HPDE6-E6E7 (cell line): Measurements from ENCODE around the gene ZNF892.
"Not testable (repeated sequence)": the region's sequence is repeated elsewhere in the genome, so short reads cannot be mapped to it uniquely, and the experiment has no call there.

Source experiments
- DNase-seq: peaks from one replicate; pipeline ENCODE4 v3.0.0; 2011; ENCODE audit warnings: missing footprints; ENCODE audit errors: extremely low spot score

Gene ZNF892

GRCh38 chr2:95207111-95207961, at the start of gene ZNF892:
ZNF892 (plus strand) TSS chr2:95207521; CDS start chr2:95207816, 295 bp downstream.
- DNase-seq: peak; percentile 98

DNA sequence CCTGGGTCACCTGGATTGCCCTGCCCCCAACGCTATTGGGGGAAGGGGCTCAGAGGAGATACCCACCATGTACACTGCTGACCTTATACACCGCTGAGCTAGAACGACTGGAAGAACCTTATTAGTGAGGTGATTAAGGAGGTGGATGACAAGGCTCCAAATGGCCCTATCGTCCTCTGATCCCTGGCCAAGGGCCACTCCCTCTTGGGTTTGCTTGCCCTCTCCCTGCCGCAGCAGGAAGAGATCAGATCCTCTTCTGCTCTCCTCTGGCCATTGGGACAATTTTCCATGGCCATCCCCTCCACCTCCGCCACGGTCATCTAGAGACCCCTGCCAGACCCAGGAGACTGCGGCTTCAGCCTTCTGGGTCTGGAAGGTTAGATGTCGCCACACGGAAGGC, 48.9 kb upstream of the ZNF892 start:
- DNase-seq: no peak

GRCh38 chr2:95158891-95159619, 48.3 kb upstream of the ZNF892 start:
- peak; percentile 21 for DNase-seq

- DNase-seq: peak; percentile 63
Measured at GRCh38 chr2:95159690-95160449, 47.5 kb upstream of the ZNF892 start, which contains the start of gene ZNF514. ZNF514 (minus strand) TSS chr2:95159848; CDS start chr2:95153253, 6,595 bp downstream.

DNA sequence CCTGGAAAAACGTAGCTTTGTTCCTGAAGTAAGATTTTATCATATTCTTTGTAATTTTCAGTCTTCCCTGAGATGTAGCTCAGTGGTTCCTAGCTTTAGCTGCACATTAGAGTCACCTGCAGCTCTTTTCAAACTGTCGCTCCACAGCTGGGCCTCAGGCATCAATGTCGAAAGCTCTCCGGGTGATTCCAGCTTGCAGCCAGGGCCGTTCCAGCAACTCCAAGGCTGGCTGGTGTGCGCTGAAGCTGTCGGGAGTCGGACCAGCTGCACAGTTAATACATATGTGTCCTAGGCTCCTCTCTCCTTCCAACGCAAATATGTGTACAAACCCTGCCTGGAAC, 42.3 kb upstream of the ZNF892 start:
- peak; percentile 25 for DNase-seq

DNA sequence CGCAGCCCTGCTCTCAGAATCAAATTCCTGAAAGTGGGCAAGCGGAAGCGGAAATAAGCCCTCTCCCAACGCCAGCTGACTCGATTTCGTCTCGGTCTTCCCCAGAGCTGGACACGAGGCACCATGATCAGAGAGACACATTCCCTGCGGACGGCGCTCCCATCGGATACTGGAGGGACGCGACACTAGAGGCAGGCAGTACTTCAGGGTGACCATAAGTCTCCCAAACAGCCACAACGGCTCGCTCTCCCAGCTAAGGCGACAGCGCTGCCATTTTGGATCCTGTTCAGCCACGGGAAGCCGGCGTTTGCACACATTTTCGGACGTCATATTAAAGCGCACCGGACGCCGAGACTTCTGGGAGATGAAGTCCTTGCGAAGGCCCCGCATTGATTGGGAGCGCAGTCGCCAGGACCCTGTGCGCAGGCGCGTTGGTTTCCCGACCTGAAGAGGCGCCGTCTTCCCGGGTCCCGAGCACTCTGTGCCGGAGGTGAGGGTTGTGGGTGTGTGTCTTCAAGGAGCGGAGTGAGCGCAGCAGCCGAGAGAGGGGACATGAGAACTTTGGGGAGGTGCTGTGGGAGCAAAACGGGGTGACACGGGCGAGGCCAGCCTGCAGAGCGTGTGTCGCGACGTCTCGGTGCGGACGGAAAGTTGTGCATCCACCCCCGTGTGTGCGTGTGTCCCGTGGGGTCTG, 41.8 kb upstream of the ZNF892 start, which contains the start of gene ZNF2:
Gene ZNF2 (plus strand): TSS at position 439 of the 694 bp plus-strand sequence. CDS start 10,418 bp downstream, outside the sequence.
- DNase-seq: peak; percentile 99

- DNase-seq: no peak
Measured at GRCh38 chr2:95166065-95166763, 41.1 kb upstream of the ZNF892 start.

DNA sequence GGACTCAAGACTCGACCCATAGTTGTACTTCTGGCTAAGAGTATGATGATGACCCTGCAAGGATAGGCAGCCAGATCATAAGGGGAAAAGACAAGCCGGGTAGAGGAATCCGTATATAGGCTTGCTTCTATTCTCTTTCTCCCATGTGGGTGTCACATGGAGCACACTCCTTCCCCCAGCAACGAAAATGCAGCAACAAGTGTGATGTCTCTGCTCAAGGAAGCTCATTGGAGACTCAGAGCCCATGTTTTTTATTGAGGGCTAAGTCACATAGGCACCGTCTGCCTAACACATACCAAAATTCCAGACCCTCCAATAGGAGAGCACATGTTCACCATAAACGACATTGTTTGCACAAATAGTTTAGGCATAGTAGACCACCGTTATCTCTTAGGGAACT, 35.4 kb upstream of the ZNF892 start:
- DNase-seq: no peak

GRCh38 chr2:95174031-95174542, 33.2 kb upstream of the ZNF892 start:
- no peak for DNase-seq

GRCh38 chr2:95179451-95179850, 27.9 kb upstream of the ZNF892 start:
- DNase-seq: no peak

- DNase-seq: no peak
Measured at GRCh38 chr2:95181774-95182173, 25.5 kb upstream of the ZNF892 start.

DNA sequence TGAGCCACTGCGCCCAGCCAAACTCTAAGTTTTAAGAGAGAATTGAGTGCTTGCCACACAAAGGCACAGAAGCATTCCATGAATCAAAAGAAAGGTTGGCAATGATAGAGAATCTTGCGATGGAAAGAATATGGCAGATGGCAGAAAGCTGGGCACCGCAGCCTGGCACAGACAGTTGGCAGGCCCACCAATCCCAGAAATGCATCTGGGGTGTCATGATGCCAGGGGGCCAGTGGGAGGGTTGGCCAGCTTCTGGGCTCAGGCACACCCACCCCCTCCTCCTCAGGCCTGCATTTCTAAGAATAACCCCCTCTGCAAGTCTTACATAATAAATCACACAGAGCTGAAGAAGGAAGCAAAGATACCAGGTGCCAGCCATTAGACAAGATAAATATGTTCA, 22.1 kb upstream of the ZNF892 start:
- DNase-seq: no peak

DNA sequence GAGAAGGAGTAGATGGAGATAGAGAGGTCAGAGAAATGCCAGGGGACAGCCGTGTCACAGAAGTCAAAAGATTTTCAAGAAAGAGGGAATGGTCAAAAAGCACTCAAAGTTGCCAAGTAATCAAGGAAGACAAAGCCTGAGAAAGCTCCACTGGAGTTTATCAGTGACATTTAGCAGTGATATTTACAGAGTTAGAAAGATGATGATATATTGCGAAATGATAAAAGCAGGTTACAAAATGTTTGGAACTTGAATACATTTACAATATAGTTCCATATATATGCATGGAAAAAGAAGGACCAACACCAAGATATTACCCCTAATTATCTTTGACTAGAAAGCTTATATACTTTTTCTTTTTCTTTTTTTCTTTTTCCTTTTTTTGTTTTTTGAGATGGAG, 21.3 kb upstream of the ZNF892 start:
- DNase-seq: no peak

GRCh38 chr2:95192956-95193355, 14.4 kb upstream of the ZNF892 start:
- not testable (repeated sequence) for DNase-seq

GRCh38 chr2:95203911-95204310, 3.4 kb upstream of the ZNF892 start:
- no peak for DNase-seq

- no peak for DNase-seq
Measured at GRCh38 chr2:95204396-95204795, 2.9 kb upstream of the ZNF892 start.

DNA sequence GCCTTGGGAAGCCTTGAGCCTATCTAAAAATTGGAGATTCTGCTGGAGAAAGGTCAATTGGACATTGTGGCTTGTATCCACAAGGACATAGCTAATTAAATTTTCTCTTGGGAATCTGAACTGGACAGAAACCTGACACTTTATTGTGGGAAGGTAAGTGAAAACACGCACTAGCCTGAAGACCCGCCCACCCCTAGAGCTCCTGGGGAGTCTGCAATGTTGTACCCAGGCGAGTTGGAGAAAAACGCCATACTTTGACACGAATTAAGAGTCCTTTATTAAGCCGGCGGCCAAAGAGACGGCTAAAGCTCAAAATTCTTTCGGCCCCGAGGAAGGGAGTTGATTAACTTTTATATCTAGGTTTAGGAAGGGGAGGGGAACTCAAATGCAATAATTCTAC, 1.2 kb upstream of the ZNF892 start:
- DNase-seq: no peak

- DNase-seq: peak; percentile 33
Measured at GRCh38 chr2:95208106-95208505, 785 bp downstream of the ZNF892 start.

- DNase-seq: no peak
Measured at GRCh38 chr2:95215018-95215612, 7.8 kb downstream of the ZNF892 start.

- no peak for DNase-seq
Measured at GRCh38 chr2:95220449-95220848, 13.1 kb downstream of the ZNF892 start.
